Esophagus muscularis mucosa (tissue), 4 donors: ENCODE results near the gene TRIM9. TPM values are rescaled to one million over a fixed set of nuclear protein-coding genes. Genes with fewer than 3 reads are reported as not detected.
"Not testable (repeated sequence)": the region's sequence is repeated elsewhere in the genome, so short reads cannot be mapped to it uniquely, and the experiment has no call there.

Source experiments
- DNase-seq: peaks from one replicate; pipeline ENCODE4 v3.0.0-alpha.2; 2017; ENCODE audit errors: extremely low spot score
- H3K27ac ChIP-seq, 4 donors: fragments of 200-600 bp; sonication (generic); replicated peaks in 1 of 4; 1 replicate in 3 of 4; 2 replicates in 1 of 4; pipeline ENCODE4 v1.5.1; 2016 to 2019; ENCODE audit warnings: mild to moderate bottlenecking in 1 of 4
- H3K27me3 ChIP-seq, 4 donors: fragments of 200-600 bp; sonication (generic); one replicate each; pipeline versions ENCODE4 v1.5.1 to v1.6.0; 2016 to 2019
- H3K36me3 ChIP-seq, 4 donors: fragments of 200-600 bp; sonication (generic); one replicate each; pipeline ENCODE4 v1.5.1; 2016 to 2019
- H3K4me1 ChIP-seq, 4 donors: fragments of 200-600 bp; sonication (generic); one replicate each; pipeline ENCODE4 v1.5.1; 2016 to 2019
- H3K4me3 ChIP-seq, 4 donors: fragments of 200-600 bp; sonication (generic); 1 replicate in 2 of 4; 2 replicates in 2 of 4; pipeline ENCODE4 v1.5.1; 2016 to 2019; ENCODE audit warnings: mild to moderate bottlenecking in 4 of 4, moderate library complexity in 1 of 4
- H3K9me3 ChIP-seq, 4 donors: fragments of 200-600 bp; sonication (generic); 1 replicate in 3 of 4; 2 replicates in 1 of 4; pipeline ENCODE4 v1.5.1; 2016 to 2019
- CTCF ChIP-seq, 3 experiments: fragments of 200-600 bp in 2 of 3; fragments of 450-650 bp in 1 of 3; sonication (generic) in 2 of 3; IDR thresholded peaks; one replicate each; pipeline ENCODE4 v1.5.1; 2017 to 2019; ENCODE audit warnings: antibody characterized with exemption in 3 of 3, mild to moderate bottlenecking in 2 of 3, moderate library complexity in 1 of 3
- EP300 ChIP-seq: sonication (generic); formaldehyde crosslinking; IDR thresholded peaks from one replicate; pipeline ENCODE4 v1.6.1; 2017; ENCODE audit warnings: antibody characterized with exemption
- POLR2A ChIP-seq: fragments of 450-650 bp; IDR thresholded peaks from one replicate; pipeline ENCODE4 v1.6.1; 2017; ENCODE audit warnings: antibody characterized with exemption, moderate library complexity, mild to moderate bottlenecking, low read depth
- POLR2AphosphoS5 ChIP-seq, 2 donors: sonication (generic); formaldehyde crosslinking; IDR thresholded peaks; one replicate each; pipeline ENCODE4 v1.6.1; 2017; ENCODE audit warnings: antibody characterized with exemption in 2 of 2
- WGBS: methylation state at CpG from one replicate; pipeline ENCODE4 v1.1.5; 2018; 5-methylcytosine and 5-hydroxymethylcytosine counted together
- intact Hi-C: fragments of 100-400 bp; cut with DNase I; formaldehyde crosslinking; loops from one replicate; pipeline ENCODE4 v1.15.1; 2023
- total RNA-seq, 4 donors: library from RNA; depleted of rRNA; stranded (reverse); fragments of >200 nt; gene quantifications; one replicate each; pipeline versions ENCODE4 v1.1.0 to v1.2.1, GENCODE V29; 2016

The TRIM9 gene
- total RNA-seq, 4 donors from 2014 or later: 0.58 to 1.7 (median 0.76) TPM

- Histone ChIP-seq H3K27ac (no peak overlapping the region), H3K9me3 (no peaks in the 10 kb centered on the region), H3K4me1 (peaks cover 8 to 18% (median 18%) of the 10 kb centered on the region in 4 donors), H3K36me3 (no peaks in the 10 kb centered on the region), H3K27me3 (no peaks in the 10 kb centered on the region), H3K4me3 (no peak overlapping the region)
- intact Hi-C loops: no loop called here
- DNase-seq: no peak
- 91% methylated on average over 5 of the region's 5 CpGs for WGBS
- TF ChIP-seq CTCF (IDR thresholded peaks at IDR 0.05) (no peak), EP300 (no peak), POLR2A (no peak), POLR2AphosphoS5 (IDR thresholded peaks at IDR 0.05) (no peak)
These were observed 148.5 kb downstream of the TRIM9 start for GRCh38 chr14:50946234-50946935.

- TF ChIP-seq POLR2A (no peak), CTCF (IDR thresholded peaks at IDR 0.05) (no peak), POLR2AphosphoS5 (IDR thresholded peaks at IDR 0.05) (no peak), EP300 (no peak)
These were observed 150.1 kb downstream of the TRIM9 start for GRCh38 chr14:50944647-50945413.

GRCh38 chr14:50943943-50944646, 150.8 kb downstream of the TRIM9 start, which contains the start of gene PYGL:
Gene PYGL (minus strand): TSS chr14:50944483. CDS start chr14:50944403, 80 bp downstream.
- 1% methylated on average over 12 of the region's 74 CpGs for WGBS
- H3K4me1 ChIP-seq: peaks cover 8 to 18% (median 18%) of the 10 kb centered on the region in 4 donors
- peak within 1 kb of the TSS; percentile 75 to 94 (median 84) for H3K4me3 ChIP-seq
- H3K27me3 ChIP-seq: no peaks in the 10 kb centered on the region
- intact Hi-C loops: no loop called here
- H3K27ac ChIP-seq: peak within 1 kb of the TSS; percentile 77 to 85 (median 81)
- H3K9me3 ChIP-seq: no peaks in the 10 kb centered on the region
- no peak for TF ChIP-seq EP300
- peak; percentile 49 for TF ChIP-seq POLR2A
- peak; percentile 36 to 71 for TF ChIP-seq POLR2AphosphoS5 (IDR thresholded peaks at IDR 0.05)
- peak; percentile 93 for DNase-seq
- H3K36me3 ChIP-seq: no peaks in the 10 kb centered on the region

More at GRCh38 chr14:50944647-50945413, 150.1 kb downstream of the TRIM9 start:
- 13% methylated on average over 19 of the region's 29 CpGs for WGBS
- no peaks in the 10 kb centered on the region for H3K36me3 ChIP-seq
- peak overlapping the region; percentile 77 to 85 (median 81) for H3K27ac ChIP-seq
- H3K9me3 ChIP-seq: no peaks in the 10 kb centered on the region
- intact Hi-C loops: no loop called here
- peak overlapping the region; percentile 75 to 94 (median 84) for H3K4me3 ChIP-seq
- H3K4me1 ChIP-seq: peaks cover 8 to 18% (median 18%) of the 10 kb centered on the region in 4 donors
- DNase-seq: no peak
- H3K27me3 ChIP-seq: no peaks in the 10 kb centered on the region

GRCh38 chr14:50943261-50943942, 151.5 kb downstream of the TRIM9 start:
- peak overlapping the region; percentile 75 to 94 (median 84) for H3K4me3 ChIP-seq
- TF ChIP-seq POLR2A (no peak), EP300 (no peak), CTCF (IDR thresholded peaks at IDR 0.05) (no peak), POLR2AphosphoS5 (IDR thresholded peaks at IDR 0.05) (peak in 1 of 2 donors; percentile 39)
- intact Hi-C loops: no loop called here
- WGBS: 21% methylated on average over 14 of the region's 26 CpGs
- no peak for DNase-seq
- H3K27ac ChIP-seq: peak overlapping the region; percentile 77 to 85 (median 81)
- H3K27me3 ChIP-seq: no peaks in the 10 kb centered on the region
- H3K9me3 ChIP-seq: no peaks in the 10 kb centered on the region
- peaks cover 8 to 18% (median 18%) of the 10 kb centered on the region in 4 donors for H3K4me1 ChIP-seq
- no peaks in the 10 kb centered on the region for H3K36me3 ChIP-seq

GRCh38 chr14:50941638-50942037, 153.3 kb downstream of the TRIM9 start:
- peaks cover 8 to 18% (median 18%) of the 10 kb centered on the region in 4 donors for H3K4me1 ChIP-seq
- H3K36me3 ChIP-seq, intact Hi-C loops, DNase-seq, H3K4me3 ChIP-seq, H3K9me3 ChIP-seq, H3K27me3 ChIP-seq, H3K27ac ChIP-seq: not testable (repeated sequence)
- WGBS: 96% methylated on average over 8 of the region's 8 CpGs
